GM19397 (cell line): ENCODE measurements around the gene RGL2.
A peak's percentile ranks its signal among the peaks of the same experiment; 100 is the strongest.
"Not testable (repeated sequence)": the region's sequence is repeated elsewhere in the genome, so short reads cannot be mapped to it uniquely, and the experiment has no call there.

Source experiments
- ATAC-seq: cut with Tn5 transposase; IDR thresholded peaks from one replicate; pipeline ENCODE4 v1.9.1; 2021; ENCODE audit warnings: mild to moderate bottlenecking, moderate library complexity; ENCODE audit not compliant: unreplicated experiment

RGL2 gene, protein sequence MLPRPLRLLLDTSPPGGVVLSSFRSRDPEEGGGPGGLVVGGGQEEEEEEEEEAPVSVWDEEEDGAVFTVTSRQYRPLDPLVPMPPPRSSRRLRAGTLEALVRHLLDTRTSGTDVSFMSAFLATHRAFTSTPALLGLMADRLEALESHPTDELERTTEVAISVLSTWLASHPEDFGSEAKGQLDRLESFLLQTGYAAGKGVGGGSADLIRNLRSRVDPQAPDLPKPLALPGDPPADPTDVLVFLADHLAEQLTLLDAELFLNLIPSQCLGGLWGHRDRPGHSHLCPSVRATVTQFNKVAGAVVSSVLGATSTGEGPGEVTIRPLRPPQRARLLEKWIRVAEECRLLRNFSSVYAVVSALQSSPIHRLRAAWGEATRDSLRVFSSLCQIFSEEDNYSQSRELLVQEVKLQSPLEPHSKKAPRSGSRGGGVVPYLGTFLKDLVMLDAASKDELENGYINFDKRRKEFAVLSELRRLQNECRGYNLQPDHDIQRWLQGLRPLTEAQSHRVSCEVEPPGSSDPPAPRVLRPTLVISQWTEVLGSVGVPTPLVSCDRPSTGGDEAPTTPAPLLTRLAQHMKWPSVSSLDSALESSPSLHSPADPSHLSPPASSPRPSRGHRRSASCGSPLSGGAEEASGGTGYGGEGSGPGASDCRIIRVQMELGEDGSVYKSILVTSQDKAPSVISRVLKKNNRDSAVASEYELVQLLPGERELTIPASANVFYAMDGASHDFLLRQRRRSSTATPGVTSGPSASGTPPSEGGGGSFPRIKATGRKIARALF

DNA sequence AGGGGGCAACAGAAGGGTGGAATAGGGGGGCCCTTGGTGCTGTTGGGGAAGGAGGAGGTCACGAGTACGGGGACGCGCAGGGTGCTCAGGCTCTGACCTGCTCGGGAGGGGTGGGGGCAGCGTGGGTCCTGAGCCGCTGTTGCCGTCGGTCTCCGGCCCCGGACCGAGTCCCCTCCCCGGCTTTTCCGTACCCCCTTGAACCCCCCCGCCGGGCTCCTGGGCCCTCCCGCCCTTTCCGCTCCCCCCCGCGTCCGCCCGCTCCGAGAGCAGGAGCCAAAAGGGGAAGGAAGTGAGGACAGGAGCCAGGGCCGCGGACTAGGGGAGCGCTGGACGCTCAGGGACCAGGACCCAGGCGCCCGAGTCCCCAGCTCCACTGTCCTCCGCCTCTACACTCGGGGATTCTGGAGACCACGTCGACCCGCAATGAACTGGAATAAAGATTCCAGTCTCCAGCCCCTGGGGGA lies at the start of gene RGL2:
RGL2 (minus strand) TSS at position 170 of the 464 bp plus-strand sequence. CDS start 332 bp downstream, outside the sequence.
- ATAC-seq, result peak; percentile 36

DNA sequence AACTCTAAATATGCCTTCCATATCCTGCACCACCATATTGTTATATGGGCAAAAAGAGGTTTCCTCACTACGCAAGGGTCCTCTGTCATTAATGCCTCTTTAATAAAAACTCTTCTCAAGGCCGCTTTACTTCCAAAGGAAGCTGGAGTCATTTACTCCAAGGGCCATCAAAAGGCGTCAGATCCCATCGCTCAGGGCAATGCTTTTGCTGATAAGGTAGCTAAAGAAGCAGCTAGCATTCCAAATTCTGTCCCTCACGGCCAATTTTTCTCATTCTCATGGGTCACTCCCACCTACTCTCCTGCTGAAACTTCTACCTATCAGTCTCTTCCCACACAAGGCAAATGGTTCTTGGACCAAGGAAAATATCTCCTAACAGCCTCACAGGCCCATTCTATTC lies 49.1 kb upstream of the RGL2 start:
- no peak for ATAC-seq

DNA sequence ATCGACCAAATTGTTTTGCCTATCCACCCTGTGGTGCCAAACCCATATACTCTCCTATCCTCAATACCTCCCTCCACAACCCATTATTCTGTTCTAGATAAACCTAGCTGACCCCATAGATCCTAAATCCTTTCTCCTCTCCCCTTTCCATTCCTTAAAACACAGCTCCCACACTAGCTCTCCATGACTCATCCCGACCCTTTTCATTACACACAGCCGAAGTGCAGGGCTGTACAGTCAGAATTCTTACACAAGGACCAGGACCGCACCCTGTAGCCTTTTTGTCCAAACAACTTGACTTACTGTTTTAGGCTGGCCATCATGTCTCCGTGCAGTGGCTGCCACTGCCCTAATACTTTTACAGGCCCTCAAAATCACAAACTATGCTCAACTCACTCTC lies 48.2 kb upstream of the RGL2 start:
- ATAC-seq, result not testable (repeated sequence)

DNA sequence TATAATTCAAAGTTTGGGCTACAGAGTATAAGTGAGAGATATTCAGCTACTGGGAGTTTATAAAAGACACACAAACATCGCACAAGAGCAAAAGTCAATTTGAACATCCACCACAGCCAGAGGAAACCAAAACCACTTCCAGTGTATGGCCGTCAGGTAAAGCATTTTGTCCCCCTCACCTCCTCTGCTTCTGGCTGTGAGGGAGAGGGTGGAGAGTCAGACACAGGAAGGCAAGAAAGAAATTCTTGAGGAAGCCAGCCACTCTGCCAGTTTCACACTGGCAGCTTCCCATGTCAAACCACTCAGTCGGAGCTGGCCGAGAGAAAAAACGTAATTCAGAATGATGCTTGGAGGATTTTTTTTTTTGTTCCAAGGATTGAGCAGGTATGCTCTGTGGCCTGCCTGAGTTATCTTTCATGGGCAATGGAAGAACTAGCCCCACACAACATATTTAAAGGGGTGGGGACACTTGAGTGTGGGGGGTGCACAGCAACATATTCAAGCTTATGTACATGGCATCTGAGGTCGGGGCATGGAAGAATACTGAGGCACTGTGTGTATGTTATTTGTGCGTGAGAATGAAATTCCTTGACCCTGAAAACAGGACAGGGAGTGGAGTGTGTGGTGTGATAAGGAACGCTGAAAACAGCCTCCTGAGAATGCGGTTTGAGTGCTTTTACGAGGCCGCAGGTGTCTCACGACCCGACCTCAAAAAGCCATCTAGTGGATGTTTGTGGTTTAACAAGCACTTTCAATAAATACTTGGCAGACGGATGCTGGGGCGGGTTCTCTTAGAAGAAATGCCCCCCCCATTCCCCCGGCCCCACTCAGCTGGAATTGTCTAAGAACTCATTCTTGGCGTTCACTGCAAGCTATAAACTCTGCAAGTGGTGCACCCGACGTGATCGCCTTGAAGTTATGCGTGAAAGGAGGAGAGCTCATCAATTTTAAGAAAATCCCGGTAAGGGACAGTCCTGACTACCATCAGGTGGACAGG lies 46.3 kb upstream of the RGL2 start:
- ATAC-seq, result no peak

DNA sequence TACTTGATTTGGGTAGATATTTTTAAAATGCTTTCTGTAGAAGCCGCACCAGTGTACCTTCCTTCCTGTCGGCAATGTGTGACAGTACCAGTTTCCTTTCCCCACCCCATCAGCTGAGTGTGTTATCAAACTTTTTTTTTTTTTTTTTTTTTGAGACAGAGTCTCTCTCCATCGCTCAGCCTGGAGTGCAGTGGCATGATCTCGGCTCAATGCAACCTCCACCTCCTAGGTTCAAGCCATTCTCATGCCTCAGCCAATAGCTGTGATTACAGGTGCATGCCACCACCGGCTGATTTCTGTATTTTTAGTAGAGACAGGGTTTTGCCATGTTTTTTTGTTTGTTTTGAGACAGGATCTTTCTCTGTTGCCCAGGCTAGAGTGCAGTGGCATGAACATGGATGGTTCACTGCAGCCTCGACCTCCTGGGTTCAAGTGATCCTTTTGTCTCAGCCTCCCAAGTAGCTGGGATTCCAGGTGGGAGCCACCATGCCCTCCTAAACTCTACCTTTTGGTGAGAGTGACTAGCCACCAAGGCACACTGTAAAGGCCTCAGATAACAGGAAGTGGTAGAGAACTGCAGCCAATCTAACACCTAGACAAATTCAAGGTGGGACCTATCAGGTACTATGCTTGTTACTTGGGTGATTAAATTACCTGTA lies 45.3 kb upstream of the RGL2 start:
- ATAC-seq, result peak; percentile 57

DNA sequence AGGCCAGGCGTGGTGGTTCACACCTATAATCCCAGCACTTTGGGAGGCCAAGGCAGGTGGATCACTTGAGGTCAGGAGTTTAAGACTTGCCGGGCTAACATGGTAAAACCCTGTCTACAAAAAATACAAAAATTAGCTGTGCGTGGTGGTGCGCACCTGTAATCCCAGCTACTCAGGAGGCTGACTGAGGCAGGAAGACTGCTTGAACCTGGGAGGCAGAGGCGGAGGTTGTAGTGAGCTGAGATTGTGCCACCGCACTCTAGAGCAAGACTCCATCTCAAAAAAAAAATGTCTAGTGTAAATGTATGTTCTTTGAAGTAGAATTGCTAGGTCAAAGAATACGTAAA lies 44.8 kb upstream of the RGL2 start:
- ATAC-seq, result not testable (repeated sequence)

DNA sequence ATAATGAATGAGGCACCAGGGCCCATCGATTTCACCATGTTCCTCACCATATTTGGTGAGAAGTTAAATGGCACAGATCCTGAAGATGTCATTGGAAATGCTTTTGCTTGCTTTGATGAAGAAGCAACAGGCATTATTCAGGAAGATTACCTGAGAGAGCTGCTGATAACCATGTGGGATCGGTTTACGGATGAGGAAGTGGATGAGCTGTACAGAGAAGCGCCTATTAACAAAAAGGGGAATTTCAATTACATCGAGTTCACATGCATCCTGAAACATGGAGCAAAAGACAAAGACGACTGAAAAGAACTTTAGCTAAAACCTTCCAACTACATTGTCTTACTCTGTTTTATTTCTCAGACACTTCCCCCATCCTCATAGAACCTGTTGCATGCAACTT lies 40.5 kb upstream of the RGL2 start:
- ATAC-seq, result no peak

DNA sequence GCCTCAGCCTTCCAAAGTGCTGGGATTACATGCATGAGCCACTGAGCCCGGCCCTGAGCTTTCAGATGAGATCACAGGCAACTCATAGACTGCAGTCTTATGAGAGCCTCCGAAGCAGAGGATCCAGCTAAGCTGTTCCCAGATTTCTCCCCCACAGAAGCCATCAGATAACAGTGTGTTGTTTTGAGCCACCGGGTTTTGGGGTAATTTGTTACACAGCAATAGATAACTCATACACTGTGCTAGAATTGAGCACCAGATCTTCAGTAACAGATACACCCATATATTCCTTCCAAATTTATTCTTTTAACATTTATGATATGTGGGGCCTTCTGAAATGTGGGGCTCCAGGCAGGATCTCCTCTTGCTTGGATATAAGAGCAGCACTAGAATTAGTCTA lies 37.8 kb upstream of the RGL2 start:
- ATAC-seq, result no peak

DNA sequence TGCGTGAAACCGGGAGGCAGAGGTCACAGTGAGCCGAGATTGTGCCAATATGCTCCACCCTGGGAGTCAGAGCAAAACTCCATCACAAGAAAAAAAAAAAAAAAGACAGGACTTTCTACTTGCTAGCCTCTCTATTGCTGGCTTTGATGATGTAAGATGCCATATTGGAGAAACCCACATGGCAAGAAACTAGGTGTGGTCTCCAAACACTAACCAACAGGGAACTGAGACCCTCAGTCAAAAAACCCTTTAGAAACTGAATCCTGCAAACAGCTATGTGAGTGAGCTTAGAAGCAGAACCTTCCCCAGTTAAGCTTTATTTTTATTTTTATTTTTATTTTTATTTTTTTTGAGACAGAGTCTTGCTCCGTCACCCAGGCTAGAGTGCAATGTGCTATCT lies 37.2 kb upstream of the RGL2 start:
- ATAC-seq, result no peak

DNA sequence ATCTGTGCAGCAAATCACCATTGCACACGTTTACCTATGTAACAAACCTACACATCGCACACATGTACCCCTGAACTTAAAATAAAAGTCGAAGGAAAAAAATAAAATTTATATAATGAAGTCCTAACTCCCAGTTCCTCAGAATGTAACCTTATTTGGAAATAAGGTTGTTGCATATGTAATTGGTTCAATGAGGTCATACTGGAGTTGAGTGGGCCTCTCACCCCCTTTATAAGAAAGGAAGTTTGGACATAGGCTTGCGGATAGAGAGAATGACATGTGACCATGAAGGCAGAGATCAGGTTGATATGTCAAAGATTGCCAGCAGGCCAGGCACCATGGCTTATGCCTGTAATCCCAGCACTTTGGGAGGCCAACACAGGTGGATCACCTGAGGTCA lies 34.9 kb upstream of the RGL2 start:
- no peak for ATAC-seq

DNA sequence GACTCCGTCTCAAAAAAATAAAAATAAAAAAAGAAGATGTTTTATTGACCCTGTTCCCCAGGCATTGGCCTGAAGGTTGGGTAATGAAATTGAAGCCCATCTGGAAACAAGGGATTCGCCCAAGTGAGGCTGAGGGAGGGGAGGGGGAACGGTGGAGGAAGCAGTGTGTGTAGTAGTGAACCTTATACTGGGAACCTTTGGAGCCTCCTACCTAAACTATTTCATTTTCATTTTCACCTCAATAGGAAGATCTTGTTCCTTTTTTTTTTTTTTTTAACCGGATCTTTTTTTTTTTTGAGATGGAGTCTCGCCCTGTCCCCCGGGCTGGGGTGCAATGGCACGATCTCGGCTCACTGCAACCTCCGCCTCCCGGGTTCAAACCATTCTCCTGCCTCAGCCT lies 32.0 kb upstream of the RGL2 start:
- no peak for ATAC-seq

DNA sequence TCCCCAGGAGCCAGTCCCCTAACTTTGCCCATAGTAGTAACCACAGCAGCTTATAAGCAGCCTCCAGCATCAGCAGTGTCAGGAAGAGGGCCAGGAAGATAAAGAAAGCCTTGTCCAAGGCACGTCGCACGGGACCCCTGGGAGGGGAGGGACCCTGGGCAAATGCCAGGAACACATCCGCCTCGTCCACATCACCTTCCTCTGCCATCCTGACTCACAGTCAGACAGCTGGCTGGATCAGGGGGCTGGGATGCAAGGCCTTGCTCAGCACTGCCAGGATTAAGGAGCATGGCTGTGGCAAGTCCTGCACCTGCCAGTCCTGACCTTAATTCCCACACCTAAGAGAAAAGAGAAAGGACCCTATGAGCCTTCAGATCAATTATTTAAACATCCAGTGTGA lies 30.3 kb upstream of the RGL2 start:
- no peak for ATAC-seq

DNA sequence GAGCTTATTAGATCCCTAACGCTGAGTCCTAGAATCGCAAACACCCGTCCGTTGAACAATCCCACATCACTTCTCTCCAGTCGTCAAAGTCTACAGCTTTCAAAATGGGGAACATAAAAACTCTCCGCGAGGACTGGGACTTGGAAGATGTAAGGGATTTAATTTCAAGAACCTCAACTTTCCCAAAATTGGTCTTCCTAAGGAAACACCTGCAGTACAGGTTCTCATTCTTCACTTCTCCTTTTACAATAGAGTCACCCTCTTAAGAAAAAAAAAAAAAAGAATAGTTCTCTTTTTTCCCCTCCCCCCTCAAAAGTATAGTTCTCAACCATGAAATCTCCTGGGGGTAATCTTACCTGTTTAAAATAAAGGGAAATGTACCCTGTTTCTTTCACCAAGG lies 25.4 kb upstream of the RGL2 start:
- ATAC-seq, result no peak

DNA sequence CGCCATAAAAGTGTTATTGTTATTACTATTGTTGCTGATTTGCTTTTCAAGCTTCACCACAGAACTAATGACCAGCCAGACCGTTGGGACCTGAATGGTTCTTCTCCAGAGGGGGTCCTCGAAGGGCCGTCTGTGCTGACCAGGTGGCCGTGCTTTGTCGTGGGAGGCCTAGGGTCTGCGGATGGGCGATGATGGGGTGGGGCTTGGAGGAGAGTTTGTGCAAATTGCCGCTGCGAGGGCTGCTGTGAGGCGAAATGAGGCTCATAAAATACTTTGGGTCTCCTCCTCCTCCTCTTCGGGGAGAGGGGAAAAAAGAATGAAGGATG lies 24.8 kb upstream of the RGL2 start:
- peak; percentile 1 for ATAC-seq

DNA sequence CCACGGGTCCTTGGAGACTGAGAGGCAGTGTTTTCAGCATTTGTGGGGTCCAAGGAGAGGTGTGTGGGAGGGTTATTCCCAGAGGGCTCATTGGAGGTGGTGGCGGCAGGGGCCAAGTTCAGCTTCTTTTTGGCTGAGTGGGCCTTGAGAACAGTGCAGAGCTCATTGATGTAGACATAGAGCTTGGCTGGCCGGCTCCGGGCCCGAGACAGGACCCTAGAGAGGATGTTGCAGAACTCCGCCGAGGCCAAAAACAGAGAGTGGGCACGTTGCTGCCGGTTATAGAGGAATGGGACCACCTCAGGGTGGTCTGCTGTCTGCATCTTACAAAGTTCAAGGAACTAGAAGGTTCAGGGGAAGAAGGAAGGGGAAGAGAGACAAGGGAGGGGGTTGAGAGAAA lies 22.5 kb upstream of the RGL2 start:
- ATAC-seq, result no peak

DNA sequence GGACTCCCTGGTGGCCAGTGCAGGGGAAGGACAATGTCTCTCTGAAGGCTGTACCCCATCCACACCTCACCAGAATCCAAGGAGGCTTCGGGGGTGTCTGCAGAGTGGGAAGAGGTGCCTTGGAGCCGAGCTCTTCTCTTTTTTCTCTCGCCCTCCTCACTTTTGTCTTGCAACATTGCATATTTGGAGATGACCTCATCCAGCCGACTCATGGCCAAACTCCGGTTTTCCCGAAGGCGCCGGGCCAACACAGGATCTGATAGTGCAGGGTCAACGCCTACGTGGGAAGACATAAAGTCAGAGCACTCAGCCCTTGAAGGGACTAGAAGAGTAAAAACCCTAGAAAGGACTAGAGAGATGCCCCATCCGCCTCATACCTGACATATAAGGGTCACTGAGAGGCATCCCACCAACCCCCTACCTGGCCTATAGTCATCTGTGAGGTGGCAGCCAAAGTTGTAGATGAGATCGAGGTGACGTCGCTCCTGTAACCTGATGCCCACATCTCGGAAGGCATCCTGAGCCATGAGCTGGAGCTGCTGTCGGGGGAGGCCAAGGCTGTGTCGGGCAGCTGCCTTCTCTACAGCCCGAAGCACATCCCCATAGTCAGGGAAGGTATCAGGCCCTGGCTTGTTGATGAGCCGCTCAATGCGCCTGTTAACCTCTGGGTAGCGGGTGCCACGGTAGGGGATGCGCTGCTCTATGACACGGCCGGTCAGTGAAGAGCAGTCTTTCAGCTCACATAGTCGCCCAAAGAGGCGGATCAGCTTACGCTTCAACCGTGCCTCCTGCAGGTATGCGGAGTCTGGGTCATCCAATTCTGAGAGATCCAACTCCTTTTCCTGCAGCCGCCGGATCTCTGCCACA lies 21.8 kb upstream of the RGL2 start:
- ATAC-seq, result no peak

DNA sequence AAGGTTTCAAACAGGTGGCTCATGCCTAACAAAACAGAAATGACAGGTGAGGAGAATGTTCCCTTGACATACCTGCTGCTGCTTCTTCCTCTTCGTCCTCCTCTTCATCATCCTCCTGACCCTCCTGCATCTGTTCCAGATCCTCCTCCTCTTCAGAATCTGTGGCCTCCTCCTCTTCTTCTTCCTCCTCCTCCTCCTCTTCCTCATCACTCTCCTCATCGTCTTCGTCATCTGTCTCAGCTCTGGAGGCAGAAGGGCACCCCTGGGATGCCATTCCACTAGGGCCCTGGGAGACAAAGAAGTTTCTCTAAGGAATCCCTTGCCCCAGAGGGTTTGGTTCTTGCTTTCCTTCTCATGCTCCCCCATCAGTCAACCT lies 21.2 kb upstream of the RGL2 start:
- no peak for ATAC-seq

DNA sequence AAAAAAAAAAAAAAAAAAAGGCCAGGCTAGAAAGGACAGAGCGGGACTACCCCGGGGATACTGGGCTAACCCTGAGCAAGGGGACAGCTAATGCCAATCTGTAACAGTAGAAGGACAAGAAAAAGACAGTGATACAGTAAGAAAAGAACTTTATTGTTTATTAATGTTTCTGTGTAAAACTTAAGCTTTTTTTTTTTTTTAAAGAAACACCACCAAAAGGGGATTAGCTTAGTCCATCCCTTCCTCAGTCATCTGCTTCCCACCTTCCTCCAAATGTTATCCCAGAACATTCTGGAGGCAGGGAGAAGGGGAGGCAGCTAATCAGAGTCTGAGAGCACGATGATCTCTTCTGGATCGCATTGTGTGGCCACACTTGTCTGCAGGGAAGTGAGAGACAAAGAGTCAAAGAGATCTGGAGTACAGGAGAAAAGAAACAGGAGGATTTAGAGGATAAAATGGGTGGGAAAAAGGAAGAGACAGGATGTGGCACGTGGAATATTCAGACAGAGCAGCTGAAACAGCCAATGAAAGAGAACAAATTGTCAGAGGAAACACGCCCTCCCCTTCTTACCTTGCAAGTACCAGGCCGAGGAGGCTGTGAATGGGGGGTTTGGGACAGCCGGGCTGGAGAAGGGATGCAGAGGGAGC lies 19.8 kb upstream of the RGL2 start:
- ATAC-seq, result no peak

DNA sequence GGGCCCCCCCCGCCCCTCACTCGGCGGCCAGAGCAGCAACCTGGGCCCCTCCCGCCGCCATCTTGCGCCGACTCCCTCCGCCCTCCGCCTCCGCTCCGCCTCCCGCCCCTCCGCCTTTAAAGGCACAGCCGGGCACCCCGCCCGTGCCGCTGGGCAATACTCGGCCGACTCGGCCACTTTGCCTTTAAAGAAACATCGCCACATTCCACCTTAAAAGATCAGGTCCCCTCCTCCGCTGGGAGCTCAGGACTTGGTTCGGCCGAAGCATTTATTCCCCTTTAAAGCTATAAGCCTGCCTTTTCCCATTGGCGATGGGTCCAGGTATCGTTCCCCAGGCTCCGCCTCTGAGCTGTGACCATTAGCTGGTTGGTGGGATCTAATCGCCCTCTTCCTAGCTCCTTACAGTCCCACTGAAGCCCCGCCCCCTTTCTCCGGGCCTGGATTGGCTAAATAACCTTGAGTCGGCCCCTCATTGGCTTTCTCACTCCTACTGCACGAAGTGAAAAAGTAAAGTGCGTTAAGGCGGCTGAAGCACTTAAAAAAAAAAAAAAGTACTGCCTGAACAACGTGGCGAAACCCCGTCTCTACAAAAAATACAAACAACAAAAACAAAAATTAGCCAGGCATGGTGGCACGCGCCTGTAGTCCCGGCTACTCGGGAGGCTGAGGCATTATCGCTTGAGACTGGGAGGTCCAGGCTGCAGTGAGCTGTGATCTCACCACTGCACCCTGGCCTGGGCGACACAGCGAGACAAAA lies 19.1 kb upstream of the RGL2 start, which contains the start of gene ZBTB22:
ZBTB22 (minus strand) TSS at position 76 of the 757 bp plus-strand sequence. CDS start 828 bp downstream, outside the sequence.
- peak; percentile 49 for ATAC-seq
